K562 (cell line): ENCODE data around the gene CCDC106. TPM values are rescaled to one million over a fixed set of nuclear protein-coding genes. Genes with fewer than 3 reads are reported as not detected.

Source experiments
- ATF7 ChIP-seq: fragments of 450-650 bp; IDR thresholded peaks from 2 replicates; pipeline ENCODE4 v1.7.1; 2014; ENCODE audit warnings: mild to moderate bottlenecking, moderate library complexity
- CAMTA2 ChIP-seq: fragments of 250-450 bp; sonication (Bioruptor Pico); conservative IDR thresholded peaks from 2 replicates; pipeline ENCODE4 v1.5.1; 2022
- CHD2 ChIP-seq: IDR thresholded peaks from 2 replicates; pipeline ENCODE4 v1.6.1; 2011; ENCODE audit warnings: low read depth, low read length
- EP300 ChIP-seq: IDR thresholded peaks from 2 replicates; pipeline ENCODE4 v1.6.1; 2012; ENCODE audit warnings: low read length, improper control_type of control experiment
- KHSRP ChIP-seq: fragments of 450-650 bp; IDR thresholded peaks from 2 replicates; pipeline ENCODE4 v1.6.1; 2017
- L3MBTL2 ChIP-seq: fragments of 450-650 bp; IDR thresholded peaks from 2 replicates; pipeline ENCODE4 v1.6.1; 2016; ENCODE audit warnings: mild to moderate bottlenecking, moderate library complexity
- SMARCC2 ChIP-seq: fragments of 450-650 bp; IDR thresholded peaks from 2 replicates; pipeline ENCODE4 v1.6.1; 2017; ENCODE audit warnings: antibody characterized with exemption, moderate library complexity, mild to moderate bottlenecking, low read depth
- SP2 ChIP-seq: IDR thresholded peaks from 2 replicates; pipeline ENCODE4 v1.6.1; 2011; ENCODE audit warnings: mild to moderate bottlenecking, low read depth, low read length, moderate library complexity; ENCODE audit not compliant: poor library complexity, severe bottlenecking; ENCODE audit errors: extremely low read depth
- SUPT5H ChIP-seq: fragments of 450-650 bp; IDR thresholded peaks from 2 replicates; pipeline ENCODE4 v1.6.1; 2016
- TAF7 ChIP-seq: fragments of 450-650 bp; IDR thresholded peaks from 2 replicates; pipeline ENCODE4 v1.6.1; 2016; ENCODE audit warnings: missing genetic modification characterization, missing compliant biosample characterization
- ZC3H8 ChIP-seq: fragments of 450-650 bp; IDR thresholded peaks from 2 replicates; pipeline ENCODE4 v1.6.1; 2017
- ZFX ChIP-seq: sonication (generic); formaldehyde crosslinking; IDR thresholded peaks from 2 replicates; pipeline ENCODE4 v1.8.0; 2022; ENCODE audit warnings: mild to moderate bottlenecking, missing genetic modification reagents, moderate library complexity
- ZNF24 ChIP-seq: fragments of 450-650 bp; IDR thresholded peaks from 2 replicates; pipeline ENCODE4 v1.6.1; 2016
- polyA plus RNA-seq, 8 experiments: library from polyadenylated mRNA; depleted of rRNA in 4 of 8; stranded (reverse) in 5 of 8; unstranded in 3 of 8; fragments of >200 nt; fragmentation: Nextera tagmentation in 2 of 8; fragmentation: Illumina TruSeq in 1 of 8; extraction: Ambion mirVana in 2 of 8; extraction: Trizol in 1 of 8; gene quantifications; 2 replicates each; pipeline versions ENCODE4 v1.2.1 to v1.2.3, GENCODE V29; 2011 to 2014; ENCODE audit warnings: inconsistent platforms in 1 of 8, missing spikeins in 1 of 8
- total RNA-seq, 7 experiments: library from RNA; depleted of rRNA in 6 of 7; stranded (reverse); fragments of >200 nt in 6 of 7; fragmentation: Illumina TruSeq in 2 of 7; extraction: Trizol in 2 of 7; gene quantifications; 2 replicates each; pipeline versions ENCODE4 v1.2.1 to v1.2.3, GENCODE V29; 2011 to 2021; ENCODE audit warnings: low replicate concordance in 1 of 7
- TF ChIP-seq, protein P1 (sequence below): fragments of 200-800 bp; sonication (Bioruptor generic); IDR thresholded peaks from 2 replicates; pipeline ENCODE4 v1.6.1; 2016; ENCODE audit warnings: missing genetic modification characterization, missing compliant biosample characterization
- TF ChIP-seq, protein P2 (sequence below): sonication (generic); formaldehyde crosslinking; IDR thresholded peaks from 2 replicates; pipeline ENCODE4 v1.8.1; 2022; ENCODE audit warnings: missing genetic modification reagents
- TF ChIP-seq, protein P3 (sequence below), 3 experiments: IDR thresholded peaks in 2 of 3; conservative IDR thresholded peaks in 1 of 3; 2 replicates each; pipeline ENCODE4 v1.5.1; 2011 to 2012; ENCODE audit warnings: low read length in 3 of 3, mild to moderate bottlenecking in 3 of 3, control low read depth in 2 of 3, improper control_type of control experiment in 1 of 3, inconsistent platforms in 1 of 3, low read depth in 1 of 3, mixed read lengths in 1 of 3, moderate library complexity in 1 of 3; ENCODE audit not compliant: insufficient read depth in 2 of 3

CCDC106 gene
- total and polyA plus RNA-seq, 9 of the 15 experiments (the other 6 are each of a cell fraction or from before 2014, with no cell fraction given): 0.10 to 27.5 (median 15.0) TPM; not detected in 1

DNA sequence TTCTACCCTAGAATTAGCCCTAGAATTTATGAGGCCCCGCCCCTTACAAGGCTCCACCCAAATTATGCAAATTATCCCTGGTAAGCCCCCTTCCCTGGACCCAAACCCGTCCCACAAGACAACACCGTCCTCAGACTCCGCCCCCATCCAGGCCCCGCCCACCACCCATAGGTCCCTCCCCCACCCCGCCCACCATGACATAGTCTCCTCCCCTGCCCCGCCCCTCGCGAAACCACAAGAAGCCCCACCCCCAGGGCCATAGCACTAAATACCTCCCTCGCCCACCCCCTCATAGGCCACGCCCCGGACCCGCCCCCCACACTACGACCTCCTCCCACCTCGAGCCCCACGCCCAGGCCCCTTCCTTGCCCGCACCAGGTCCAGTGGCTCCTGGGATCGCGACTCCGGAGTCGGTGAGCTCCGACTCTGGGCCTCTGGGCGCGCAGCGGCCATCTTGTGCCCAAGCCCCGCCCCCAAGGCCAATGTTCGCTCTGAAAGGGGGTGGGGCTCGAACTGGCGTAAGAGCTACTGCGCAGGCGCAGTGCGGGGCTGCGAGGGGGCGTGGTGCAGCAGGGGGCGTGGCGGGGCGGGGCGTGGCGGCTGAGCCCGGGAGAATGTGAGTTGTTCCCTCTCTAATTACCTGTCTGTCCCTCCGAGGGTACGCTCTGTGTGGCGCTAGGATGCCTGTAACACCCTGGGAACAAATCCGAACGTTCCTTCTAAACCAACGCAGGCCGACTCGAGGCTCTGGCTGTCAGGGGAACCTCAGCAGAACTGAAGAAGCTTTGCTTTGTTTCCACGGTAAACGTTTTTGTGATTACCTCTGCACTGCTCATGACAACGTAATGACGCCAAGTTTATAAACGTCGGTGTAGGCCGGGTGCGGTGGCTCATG, 23.7 kb upstream of the CCDC106 start, which contains the start of gene ZNF784 (continued):
- no peak for TF ChIP-seq EP300
- no peak for TF ChIP-seq CAMTA2 (CRISPR knock-in tag)
- peak; percentile 62 for TF ChIP-seq ZFX (CRISPR knock-in tag)
- no peak for TF ChIP-seq ZNF24
- TF ChIP-seq, protein P1, sequence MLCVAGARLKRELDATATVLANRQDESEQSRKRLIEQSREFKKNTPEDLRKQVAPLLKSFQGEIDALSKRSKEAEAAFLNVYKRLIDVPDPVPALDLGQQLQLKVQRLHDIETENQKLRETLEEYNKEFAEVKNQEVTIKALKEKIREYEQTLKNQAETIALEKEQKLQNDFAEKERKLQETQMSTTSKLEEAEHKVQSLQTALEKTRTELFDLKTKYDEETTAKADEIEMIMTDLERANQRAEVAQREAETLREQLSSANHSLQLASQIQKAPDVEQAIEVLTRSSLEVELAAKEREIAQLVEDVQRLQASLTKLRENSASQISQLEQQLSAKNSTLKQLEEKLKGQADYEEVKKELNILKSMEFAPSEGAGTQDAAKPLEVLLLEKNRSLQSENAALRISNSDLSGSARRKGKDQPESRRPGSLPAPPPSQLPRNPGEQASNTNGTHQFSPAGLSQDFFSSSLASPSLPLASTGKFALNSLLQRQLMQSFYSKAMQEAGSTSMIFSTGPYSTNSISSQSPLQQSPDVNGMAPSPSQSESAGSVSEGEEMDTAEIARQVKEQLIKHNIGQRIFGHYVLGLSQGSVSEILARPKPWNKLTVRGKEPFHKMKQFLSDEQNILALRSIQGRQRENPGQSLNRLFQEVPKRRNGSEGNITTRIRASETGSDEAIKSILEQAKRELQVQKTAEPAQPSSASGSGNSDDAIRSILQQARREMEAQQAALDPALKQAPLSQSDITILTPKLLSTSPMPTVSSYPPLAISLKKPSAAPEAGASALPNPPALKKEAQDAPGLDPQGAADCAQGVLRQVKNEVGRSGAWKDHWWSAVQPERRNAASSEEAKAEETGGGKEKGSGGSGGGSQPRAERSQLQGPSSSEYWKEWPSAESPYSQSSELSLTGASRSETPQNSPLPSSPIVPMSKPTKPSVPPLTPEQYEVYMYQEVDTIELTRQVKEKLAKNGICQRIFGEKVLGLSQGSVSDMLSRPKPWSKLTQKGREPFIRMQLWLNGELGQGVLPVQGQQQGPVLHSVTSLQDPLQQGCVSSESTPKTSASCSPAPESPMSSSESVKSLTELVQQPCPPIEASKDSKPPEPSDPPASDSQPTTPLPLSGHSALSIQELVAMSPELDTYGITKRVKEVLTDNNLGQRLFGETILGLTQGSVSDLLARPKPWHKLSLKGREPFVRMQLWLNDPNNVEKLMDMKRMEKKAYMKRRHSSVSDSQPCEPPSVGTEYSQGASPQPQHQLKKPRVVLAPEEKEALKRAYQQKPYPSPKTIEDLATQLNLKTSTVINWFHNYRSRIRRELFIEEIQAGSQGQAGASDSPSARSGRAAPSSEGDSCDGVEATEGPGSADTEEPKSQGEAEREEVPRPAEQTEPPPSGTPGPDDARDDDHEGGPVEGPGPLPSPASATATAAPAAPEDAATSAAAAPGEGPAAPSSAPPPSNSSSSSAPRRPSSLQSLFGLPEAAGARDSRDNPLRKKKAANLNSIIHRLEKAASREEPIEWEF (CRISPR knock-in tag): no peak
- no peak for TF ChIP-seq KHSRP
- TF ChIP-seq CHD2: 0 out of 2 replicates have a peak, but pooled peaks have one; percentile 35
- TF ChIP-seq, protein P2, sequence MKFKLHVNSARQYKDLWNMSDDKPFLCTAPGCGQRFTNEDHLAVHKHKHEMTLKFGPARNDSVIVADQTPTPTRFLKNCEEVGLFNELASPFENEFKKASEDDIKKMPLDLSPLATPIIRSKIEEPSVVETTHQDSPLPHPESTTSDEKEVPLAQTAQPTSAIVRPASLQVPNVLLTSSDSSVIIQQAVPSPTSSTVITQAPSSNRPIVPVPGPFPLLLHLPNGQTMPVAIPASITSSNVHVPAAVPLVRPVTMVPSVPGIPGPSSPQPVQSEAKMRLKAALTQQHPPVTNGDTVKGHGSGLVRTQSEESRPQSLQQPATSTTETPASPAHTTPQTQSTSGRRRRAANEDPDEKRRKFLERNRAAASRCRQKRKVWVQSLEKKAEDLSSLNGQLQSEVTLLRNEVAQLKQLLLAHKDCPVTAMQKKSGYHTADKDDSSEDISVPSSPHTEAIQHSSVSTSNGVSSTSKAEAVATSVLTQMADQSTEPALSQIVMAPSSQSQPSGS: no peak
- peak; percentile 91 for TF ChIP-seq SUPT5H
- no peak for TF ChIP-seq SMARCC2
- peak; percentile 55; the same call in 1 of the 2 replicates for TF ChIP-seq ATF7
- peak; percentile 94 for TF ChIP-seq TAF7
- TF ChIP-seq L3MBTL2: peak; percentile 76
- no peak for TF ChIP-seq ZC3H8
- TF ChIP-seq SP2: no peak
- TF ChIP-seq, protein P3, sequence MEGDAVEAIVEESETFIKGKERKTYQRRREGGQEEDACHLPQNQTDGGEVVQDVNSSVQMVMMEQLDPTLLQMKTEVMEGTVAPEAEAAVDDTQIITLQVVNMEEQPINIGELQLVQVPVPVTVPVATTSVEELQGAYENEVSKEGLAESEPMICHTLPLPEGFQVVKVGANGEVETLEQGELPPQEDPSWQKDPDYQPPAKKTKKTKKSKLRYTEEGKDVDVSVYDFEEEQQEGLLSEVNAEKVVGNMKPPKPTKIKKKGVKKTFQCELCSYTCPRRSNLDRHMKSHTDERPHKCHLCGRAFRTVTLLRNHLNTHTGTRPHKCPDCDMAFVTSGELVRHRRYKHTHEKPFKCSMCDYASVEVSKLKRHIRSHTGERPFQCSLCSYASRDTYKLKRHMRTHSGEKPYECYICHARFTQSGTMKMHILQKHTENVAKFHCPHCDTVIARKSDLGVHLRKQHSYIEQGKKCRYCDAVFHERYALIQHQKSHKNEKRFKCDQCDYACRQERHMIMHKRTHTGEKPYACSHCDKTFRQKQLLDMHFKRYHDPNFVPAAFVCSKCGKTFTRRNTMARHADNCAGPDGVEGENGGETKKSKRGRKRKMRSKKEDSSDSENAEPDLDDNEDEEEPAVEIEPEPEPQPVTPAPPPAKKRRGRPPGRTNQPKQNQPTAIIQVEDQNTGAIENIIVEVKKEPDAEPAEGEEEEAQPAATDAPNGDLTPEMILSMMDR (IDR thresholded peaks at IDR 0.05 in 2 of 3, conservative IDR thresholded peaks at IDR 0.05 in 1 of 3; ENCODE audit: insufficient read depth in 2 of 3, low read depth in 1 of 3, low read length in 3 of 3): peak in 1 of 3 experiments; percentile 2; a peak in 2 of 6 replicates
